HFF-Myc (cell line): ENCODE measurements around the gene OR4F6.
A peak's percentile ranks its signal among the peaks of the same experiment; 100 is the strongest.

Experiments
- DNase-seq: peaks from one replicate; pipeline ENCODE4 v3.0.0-alpha.2; 2011; ENCODE audit warnings: low read depth; ENCODE audit errors: extremely low read depth
- H3K4me3 ChIP-seq: replicated peaks from 2 replicates; pipeline ENCODE4 v1.5.1; 2011; ENCODE audit warnings: low read depth, mild to moderate bottlenecking, control low read depth, low read length
- TF ChIP-seq, protein P1 (sequence below): IDR thresholded peaks from 2 replicates; pipeline ENCODE4 v1.5.1; 2012; ENCODE audit warnings: mild to moderate bottlenecking, low read depth, low read length, control low read depth; ENCODE audit errors: missing control alignments

Gene OR4F6

GRCh38 chr15:101827257-101827656 lies 23.9 kb downstream of the OR4F6 start:
- TF ChIP-seq, protein P1, sequence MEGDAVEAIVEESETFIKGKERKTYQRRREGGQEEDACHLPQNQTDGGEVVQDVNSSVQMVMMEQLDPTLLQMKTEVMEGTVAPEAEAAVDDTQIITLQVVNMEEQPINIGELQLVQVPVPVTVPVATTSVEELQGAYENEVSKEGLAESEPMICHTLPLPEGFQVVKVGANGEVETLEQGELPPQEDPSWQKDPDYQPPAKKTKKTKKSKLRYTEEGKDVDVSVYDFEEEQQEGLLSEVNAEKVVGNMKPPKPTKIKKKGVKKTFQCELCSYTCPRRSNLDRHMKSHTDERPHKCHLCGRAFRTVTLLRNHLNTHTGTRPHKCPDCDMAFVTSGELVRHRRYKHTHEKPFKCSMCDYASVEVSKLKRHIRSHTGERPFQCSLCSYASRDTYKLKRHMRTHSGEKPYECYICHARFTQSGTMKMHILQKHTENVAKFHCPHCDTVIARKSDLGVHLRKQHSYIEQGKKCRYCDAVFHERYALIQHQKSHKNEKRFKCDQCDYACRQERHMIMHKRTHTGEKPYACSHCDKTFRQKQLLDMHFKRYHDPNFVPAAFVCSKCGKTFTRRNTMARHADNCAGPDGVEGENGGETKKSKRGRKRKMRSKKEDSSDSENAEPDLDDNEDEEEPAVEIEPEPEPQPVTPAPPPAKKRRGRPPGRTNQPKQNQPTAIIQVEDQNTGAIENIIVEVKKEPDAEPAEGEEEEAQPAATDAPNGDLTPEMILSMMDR = no peak
- peak; percentile 66 for DNase-seq
- no peak overlapping the region for H3K4me3 ChIP-seq

- TF ChIP-seq, protein P1 = no peak
- no peak for DNase-seq
- H3K4me3 ChIP-seq = no peak overlapping the region
These were observed 25.5 kb downstream of the OR4F6 start for GRCh38 chr15:101828774-101829173.

DNA sequence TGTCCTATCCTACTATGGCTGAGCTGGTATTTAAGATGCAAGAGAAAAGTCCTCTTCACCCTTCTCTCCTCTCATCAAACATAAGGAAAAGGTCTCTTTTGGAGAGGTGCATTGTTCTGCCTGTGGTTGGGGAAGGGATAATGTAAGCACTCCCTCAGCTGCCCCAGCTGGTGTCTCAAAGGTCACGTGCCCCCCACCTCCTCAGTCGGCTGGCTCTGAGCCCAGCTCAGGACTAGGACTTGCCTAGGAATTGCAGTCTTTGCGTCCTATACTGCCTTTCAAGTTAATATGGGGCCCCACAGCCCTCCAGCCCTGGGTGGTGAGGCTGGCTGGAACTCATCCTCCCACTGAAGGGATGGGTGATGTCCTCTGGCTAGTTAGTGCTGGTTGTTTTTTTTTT lies 38.3 kb downstream of the OR4F6 start:
- TF ChIP-seq, protein P1 = no peak
- no peak overlapping the region for H3K4me3 ChIP-seq
- no peak for DNase-seq

DNA sequence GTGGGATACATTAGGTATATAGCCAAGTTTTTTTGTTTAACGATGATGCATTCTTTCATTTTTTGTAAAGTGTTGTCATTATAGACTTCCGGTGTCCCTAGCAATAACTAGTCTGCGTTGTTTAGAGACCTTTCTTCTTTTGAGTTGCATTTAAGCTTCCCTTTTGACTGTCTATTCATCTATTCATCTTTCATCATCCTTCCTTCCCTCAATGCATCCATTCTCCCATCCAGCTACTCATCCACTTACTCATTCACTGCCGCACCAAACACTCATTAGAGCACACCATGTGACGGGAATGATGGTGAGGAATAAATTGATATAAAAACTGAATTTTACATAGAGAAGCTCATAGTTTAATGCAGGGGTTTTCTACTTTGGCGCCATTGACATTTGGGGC lies 41.6 kb downstream of the OR4F6 start:
- no peak overlapping the region for H3K4me3 ChIP-seq
- no peak for DNase-seq
- TF ChIP-seq, protein P1 = no peak

DNA sequence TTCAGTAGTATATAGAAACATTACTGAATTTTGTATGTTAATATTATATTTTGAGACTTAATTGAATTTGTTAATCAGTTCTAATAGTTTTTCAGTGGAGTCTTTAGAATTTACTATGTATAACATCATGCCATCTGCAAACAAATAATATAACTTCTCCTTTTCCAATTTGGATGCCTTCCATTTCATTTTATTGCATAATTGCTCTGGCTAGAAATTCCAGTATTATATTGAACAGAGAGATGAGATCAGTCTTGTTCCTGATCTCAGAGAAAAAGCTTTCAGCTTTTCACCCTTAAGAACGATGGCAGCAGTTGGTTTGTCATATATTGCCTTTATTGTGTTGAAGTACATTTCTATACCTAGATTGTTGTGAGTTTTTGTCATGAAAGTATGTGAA lies 49.0 kb downstream of the OR4F6 start:
- TF ChIP-seq, protein P1 = no peak
- no peak for DNase-seq

More for the DNA sequence above, 49.0 kb downstream of the OR4F6 start:
- no peak overlapping the region for H3K4me3 ChIP-seq
